GM18909 (cell line): ENCODE measurements around the gene SMIM32.
A peak's percentile ranks its signal among the peaks of the same experiment; 100 is the strongest.

Experiments used
- ATAC-seq: cut with Tn5 transposase; IDR thresholded peaks from one replicate; pipeline ENCODE4 v1.9.1; 2021; ENCODE audit warnings: mild to moderate bottlenecking; ENCODE audit not compliant: unreplicated experiment, poor library complexity

SMIM32 gene

DNA sequence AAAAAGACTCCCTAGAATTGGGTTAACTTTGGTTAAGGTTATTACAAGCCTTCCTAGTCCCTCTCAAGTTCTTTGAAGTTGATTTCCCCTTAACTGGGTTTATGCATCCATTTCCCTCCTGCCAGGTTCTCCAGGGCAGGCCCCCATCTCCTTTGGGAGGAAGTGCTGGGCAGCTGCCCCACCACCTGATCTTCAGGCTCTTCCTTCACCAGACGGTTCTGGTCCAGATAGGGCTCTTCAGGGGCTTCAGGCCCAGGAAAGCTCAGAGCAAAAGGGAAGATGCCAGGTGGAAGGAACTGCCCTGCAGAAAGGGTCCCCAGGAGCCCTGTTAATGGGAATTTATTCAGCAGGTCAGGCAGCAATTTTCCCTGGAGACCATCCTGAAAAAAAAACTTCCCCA, 2.1 kb downstream of the SMIM32 start:
- ATAC-seq: no peak

DNA sequence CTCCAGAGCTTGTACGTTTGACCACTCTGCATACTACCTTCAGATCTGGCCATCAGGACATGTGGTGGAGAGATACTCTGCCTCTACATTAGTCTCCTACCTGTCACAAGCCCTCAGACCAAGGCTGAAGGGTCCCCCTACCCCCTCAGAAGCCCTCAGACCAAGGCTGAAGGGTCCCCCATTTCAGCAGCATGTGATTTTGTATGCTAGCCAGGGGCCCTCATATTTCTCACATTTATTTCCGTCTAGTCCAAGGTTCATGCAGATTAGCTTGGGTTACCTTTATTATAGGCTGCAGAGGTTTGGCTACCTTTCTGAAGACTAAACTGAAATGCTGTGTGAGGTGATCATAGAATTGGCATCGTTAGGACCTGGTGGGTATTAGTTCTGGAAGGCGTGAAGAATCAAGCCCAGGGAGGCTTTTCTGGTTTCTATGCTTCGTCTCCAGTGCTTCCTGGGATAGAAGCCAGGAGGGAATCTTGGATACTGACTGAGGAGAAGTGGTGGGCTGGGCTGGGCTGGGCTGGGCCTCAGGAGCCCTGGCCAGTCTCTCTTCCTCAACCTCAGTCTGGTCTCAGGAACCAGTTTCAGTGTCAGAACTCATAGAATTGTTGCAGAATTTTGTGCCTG, 2.8 kb downstream of the SMIM32 start:
- no peak for ATAC-seq

DNA sequence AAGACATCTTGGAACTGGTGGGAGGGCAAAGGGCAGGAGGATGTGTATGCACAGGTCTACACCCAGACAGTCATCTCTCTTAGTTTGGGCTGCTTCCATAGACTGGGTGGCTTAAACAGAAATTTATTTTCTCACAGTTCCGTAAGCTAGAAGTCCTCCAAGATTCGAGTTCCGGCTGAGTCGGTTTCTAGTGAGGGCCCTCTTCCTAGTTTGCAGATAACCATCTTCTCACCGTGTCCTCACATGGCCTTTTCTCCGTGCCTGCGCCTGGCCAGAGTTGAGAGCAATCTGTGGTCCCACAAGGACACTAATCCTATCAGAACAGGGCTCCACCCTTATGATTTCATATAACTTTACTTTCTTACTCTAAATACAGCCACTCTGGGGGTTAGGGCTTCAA, 4.1 kb downstream of the SMIM32 start:
- no peak for ATAC-seq

DNA sequence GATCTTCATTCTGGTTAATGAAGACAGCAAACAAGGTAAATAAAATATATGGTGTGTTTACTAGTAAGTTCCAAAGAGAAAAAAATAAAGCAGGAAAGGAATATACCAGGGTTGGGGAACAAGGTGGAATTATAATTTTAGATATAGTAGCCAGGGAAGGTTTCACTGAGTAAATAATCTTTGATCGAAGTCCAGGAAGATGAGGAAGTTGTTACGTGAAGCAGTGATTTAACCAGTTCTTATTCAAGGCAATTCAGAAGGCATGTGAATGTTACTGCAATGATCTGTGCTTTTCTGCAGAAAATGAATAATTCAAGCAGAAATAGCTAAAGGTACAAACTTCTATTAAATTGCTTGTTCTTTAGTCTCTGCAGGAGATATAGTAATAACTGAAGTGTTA, 6.2 kb downstream of the SMIM32 start:
- no peak for ATAC-seq

DNA sequence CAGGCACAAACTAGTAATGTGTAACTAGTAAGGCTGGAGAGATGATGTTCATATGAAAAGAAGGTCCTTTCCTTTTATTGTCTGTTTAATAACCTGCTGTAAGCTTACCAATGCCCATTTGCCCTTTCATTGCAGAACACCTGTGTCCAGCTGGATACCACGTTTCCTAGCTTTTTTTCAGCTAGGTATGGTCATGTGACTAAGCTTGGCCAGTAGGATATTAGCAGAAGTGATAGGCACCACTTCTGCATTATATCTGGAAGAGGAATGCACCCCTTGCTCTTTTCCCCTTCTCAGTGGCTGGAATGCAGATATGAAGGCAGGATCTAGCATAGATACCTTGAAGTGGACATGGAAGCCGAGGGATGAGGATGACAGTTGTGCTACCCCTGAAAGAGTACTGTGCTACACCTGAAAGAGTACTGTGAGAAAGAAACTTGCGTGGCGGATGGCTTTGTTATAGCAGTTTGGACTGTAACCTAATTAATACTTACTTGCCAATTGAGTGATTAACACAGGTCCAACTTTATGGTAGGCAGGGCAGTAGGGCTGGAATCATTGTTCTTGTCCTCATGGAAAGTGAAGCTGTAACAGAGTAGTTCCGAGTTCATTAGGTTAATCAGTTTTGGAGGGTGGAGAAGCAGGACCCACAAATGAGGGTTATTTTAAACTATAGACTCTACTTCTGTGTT, 6.8 kb downstream of the SMIM32 start:
- no peak for ATAC-seq

DNA sequence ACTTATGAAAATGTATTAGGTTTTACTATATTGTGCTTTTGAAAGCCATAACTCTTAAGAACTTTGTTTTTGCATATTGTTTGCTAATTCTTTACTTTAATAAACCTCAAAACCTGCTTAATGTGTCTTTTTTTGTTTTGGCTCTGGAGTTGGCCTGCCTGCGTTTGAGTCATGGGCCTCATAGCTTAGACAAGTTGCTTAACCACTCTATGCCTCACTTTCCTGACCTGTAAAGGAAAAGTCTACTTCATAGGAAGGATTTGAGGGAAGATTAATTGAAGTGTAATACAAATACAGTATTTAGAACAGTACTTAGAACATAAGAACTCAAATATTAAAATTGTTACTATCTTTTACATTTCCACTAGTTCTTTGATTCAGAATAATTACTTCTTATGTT, 10.3 kb downstream of the SMIM32 start:
- no peak for ATAC-seq

DNA sequence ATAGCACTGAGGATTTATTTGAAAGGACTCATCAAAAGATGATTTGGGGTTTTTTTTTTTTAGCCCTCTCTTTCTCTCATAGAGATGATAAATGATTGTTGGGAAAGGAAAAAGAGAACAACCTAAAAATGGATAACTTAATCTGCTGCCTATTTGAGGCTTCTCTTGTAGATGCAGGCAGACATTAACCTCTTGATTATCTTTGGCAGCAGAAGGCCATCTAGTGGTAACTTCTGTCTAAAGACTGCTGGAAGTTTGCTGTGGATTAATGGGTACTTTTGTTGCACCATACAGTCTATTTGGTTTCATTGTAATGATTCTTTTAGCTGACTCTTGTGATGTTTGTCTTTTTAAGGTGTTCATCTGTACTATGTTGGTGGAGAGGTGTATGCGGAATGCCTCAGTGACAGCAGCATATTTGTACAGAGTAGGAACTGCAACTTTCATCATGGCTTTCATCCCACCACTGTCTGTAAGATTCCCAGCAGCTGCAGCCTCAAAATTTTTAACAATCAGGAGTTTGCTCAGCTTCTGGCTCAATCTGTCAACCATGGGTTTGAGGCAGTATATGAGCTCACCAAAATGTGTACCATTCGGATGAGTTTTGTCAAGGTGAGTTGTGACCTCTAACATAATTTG, 18.8 kb downstream of the SMIM32 start:
- ATAC-seq: peak; percentile 81

DNA sequence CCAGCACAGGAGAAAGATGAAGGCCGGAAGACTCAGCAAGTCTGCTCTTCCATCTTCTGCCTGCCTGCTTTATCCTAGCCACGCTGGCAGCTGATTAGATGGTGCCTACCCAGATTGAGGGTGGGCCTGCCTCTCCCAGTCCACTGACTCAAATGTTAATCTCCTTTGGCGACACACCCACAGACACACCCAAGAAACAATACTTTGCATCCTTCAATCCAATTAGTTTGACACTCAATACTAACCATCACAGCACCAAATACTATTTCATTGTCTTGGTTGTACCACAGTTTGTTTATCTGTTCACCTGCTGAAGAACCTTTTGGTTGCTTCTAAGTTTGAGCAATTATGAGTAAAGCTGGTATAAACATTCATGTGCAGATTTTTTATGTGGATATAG, 23.7 kb downstream of the SMIM32 start:
- no peak for ATAC-seq

DNA sequence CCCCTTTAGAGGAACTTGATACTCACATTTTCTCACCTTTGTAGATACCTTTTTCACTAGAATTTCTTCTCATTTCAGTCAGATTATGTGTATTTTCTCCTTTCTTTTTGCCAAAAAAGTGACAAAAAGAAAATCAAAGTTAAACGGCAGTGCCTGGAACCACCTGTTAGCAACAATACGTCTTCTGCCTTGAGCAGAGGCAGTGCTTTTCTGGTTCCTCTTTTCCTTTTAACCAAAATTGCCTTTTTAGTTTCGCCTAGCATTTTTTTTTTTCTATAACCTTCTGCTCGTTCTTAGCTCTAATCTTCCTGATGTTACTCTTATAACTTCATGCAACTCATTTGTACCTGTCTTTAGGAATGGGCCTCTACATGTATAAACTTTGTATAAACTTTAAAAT, 26.1 kb downstream of the SMIM32 start:
- peak; percentile 77 for ATAC-seq

DNA sequence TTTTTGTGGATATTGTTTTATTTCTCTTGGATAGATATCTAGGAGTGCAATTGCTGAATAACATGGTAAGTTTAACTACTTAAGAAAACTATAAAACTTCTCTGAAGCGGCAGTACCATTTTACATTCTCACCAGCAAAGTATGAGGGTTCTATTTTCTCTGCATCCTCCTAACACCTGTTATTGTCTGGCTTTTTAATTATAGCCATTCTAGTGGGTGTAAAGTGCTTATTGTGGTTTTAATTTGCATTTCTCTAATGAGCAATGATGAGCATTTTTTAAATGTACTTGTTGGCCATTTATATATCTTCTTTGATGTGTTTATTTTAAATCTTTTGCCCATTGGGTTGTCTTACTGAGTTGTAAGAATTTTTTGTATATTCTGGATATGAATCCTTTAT, 28.7 kb downstream of the SMIM32 start:
- ATAC-seq: no peak

DNA sequence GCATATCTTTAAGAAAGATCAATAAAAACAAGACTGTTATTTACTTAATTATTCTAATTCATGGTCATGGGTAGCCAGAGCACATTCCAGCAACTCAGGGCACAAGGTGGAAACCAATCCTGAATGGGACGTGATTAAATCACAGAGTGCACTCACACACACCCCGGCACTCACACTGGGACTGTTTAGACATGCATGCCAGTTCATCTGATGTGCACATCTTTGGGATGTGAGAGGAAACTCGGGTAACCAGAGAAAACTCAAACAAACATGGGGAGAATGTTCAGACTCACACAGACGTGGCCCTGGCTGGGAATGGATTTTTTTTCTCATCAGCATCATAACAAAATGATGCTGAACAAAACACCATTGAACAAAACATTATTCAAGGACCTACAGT, 31.0 kb downstream of the SMIM32 start:
- no peak for ATAC-seq

DNA sequence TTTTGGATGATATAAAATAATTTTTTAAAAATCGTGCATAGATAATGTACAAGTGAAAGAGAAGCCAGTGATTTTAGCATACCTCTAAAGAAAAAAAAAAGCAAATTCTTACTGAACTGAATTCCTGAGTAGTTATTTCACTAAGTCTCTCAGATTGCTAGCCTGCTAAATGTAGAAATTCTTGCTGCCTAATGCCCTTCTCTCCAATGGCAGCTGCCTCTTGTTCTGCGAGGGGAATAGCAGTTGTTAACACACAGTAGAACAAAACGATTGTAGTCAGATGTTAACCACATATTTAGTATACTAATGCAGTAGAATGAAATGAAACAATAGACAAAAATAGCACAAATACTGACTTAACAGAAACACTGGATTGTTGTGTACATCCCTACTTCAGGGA, 33.5 kb downstream of the SMIM32 start:
- no peak for ATAC-seq

DNA sequence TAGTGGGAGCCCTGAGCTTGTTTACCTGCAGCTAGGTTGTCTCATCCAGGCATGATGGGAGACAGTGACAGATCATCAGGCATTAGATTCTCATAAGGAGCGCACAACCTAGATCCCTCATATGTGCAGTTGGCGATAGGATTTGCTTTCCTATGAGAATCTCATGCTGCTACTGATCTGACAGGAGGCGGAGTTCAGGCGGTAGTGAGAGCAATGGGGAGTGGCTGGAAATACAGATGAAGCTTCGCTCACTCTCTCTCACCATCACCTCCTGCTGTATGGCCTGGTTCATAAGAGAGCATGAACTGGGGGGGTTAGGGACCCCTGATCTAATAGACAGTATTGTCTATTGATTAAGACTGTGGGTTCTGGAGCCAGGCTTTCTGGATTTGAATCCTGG, 35.4 kb downstream of the SMIM32 start:
- ATAC-seq: no peak

DNA sequence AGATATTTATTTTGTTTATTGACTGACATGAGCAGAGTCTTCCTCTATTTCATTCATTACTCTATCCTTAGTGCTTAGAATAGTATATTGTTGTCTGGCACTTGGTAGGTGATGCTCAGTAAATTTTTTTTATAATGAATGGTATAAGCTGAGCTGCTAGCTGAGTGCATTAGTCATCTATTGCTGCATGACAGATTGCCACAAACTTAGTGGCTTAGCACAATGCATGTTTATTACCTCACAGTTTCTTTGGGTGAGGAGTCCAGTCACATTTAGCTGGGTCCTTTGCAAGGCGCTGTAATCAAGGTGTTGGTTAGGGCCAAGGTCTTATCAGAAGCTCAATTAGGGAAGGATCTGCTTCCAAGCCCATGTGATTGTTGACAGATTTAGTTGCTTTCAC, 37.2 kb downstream of the SMIM32 start:
- ATAC-seq: no peak

DNA sequence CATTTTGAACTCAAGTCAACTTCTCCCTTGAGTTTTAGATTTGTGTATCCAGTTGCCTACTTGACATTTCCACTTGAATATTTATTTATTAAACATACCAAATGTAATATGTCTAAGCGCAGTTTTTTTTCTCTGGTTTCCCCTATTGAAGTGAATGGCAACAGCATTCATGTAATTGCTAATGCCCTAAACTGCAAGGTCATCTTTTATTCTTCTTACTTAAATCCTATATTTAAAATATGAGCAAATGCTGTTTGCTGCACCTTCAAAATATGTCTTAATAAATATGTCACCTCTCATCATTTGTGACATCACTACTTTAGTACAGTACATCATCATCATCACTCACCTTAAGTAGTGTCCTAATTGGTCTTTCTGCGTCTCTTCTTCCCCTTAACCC, 37.9 kb downstream of the SMIM32 start:
- ATAC-seq: no peak

DNA sequence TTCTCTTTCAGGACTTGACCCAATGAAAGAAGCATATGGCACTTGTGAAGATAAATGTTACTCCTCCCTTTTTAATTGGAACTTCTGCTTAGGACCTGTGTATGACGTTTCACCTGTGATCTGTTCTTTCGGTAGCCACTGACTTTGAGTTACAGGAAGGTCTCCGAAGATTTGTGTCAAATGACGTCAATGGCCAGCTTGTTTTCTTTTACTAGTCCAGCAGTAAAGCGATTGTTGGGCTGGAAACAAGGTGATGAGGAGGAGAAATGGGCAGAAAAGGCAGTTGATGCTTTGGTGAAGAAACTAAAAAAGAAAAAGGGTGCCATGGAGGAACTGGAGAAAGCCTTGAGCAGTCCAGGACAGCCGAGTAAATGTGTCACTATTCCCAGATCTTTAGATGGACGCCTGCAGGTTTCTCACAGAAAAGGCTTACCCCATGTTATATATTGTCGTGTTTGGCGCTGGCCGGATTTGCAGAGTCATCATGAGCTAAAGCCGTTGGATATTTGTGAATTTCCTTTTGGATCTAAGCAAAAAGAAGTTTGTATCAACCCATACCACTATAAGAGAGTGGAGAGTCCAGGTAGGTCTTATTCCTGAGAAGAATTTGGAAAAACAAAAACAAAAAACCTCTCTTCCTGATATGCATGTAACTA, 39.3 kb downstream of the SMIM32 start:
- ATAC-seq: no peak

DNA sequence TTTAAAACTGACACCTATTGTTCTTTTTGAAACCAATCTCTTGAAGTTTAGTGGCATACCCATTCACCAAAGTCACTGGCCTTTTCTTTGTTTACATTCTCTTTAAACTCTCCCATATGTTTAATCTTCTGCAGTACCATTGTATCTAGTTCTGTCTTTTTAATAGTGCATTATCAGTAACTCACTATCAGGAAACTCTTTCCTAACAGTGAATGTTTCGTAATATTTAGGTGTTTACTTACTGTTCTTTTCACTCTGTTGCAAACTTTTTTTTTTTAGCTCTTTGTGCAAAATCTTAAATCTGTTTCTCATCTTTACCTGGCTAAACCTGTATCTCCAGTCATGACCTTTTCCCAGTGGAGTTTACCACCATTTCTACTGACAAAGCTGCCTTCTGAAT, 43.1 kb downstream of the SMIM32 start:
- ATAC-seq: no peak

DNA sequence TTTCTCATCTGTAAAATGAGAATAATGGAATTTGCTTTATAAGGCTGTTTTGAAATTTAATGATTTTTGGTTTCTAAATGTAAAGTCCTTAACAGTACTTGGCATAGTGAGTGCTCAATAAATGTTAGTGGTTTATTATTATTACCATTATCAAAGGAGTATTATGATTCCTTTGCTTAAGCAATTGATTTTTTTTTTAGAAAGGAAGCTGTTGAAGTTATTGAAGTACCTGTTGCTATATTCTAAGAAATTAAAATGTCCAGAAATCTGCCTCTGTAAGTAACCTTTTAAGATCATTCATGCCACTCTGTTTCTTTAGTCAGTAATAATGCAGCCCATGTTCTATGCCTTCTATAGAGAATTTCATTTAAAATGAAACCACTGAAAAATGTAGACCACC, 45.3 kb downstream of the SMIM32 start:
- ATAC-seq: no peak

DNA sequence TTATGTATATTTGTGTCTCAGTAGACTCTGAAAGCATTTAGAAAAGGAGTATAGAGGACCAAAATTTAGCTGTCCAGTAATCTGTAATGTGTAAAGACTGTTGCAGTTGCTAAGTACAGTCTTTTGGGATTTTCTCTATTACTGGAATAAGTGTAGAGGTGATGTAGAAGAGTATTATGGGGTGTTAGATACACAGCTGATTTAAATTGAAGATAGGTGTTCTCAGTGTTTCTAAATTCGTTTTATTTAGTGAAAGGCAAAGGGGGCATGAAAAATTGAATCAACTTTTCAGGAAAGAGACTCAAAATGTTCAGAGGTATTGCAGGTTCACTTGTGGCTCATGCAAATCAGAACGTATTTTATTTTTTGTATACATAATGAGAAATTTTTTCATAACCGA, 46.8 kb downstream of the SMIM32 start:
- no peak for ATAC-seq

DNA sequence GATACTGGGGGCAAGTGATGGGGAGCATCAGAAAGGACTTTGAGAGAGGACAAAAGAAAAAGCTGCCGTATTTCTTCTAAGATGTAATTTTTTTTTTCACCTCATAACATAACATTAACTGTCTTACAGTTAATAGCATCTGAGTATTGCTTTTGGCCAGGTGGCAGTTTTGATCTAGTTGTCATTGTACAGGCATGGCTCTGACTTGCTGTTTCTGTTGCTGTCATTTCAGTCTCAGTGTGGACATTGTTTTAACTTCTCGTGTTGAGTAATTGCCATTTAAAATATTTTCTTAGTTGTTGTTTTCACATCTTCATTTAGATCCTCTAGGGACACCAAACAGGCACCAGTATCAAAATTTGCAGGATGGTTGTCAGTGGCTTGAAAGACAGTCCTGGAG, 47.9 kb downstream of the SMIM32 start:
- ATAC-seq: peak; percentile 60

DNA sequence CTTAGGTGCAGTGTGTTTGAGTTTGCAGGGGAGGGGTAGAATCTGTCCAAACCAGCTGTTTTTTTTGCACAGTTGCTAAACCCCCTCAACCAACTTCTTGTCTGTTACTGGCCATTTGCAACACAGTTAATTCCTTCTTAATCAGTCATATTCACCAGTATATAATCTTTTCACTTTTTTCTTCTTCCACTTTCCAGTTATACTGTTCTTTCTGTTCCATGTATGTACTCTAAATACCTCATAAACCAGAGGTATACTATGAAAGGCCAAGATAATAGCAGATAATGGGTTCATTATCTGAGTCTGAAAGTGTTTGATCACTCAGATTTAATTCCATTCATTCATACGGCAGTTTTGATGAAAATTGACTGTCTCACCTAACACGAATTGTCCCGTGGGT, 49.2 kb downstream of the SMIM32 start:
- no peak for ATAC-seq
